Measurements from ENCODE around the gene PKHD1. TPM values are rescaled to one million over a fixed set of nuclear protein-coding genes. Genes with fewer than 3 reads are reported as not detected.

PKHD1 gene
- total RNA-seq, 1 experiment from 2014 or later, result under 0.01 TPM

Other genes starting within 250 kb of the PKHD1 start
- gene IL17A, start 98.8 kb upstream of the PKHD1 start, total RNA-seq (2014; rRNA removed; shearing (Covaris generic)), result not detected in 2 replicates
- gene IL17F, start 156.9 kb upstream of the PKHD1 start, total RNA-seq (2014; rRNA removed; shearing (Covaris generic)), result not detected in 2 replicates
- gene MCM3, start 197.1 kb upstream of the PKHD1 start, total RNA-seq (2014; rRNA removed; shearing (Covaris generic)), result 217 and 313 TPM in 2 replicates

Data from Daoy (cell line).